CD14-positive monocyte (primary cell): Measurements from ENCODE around the gene PACC1. TPM values are rescaled to one million over a fixed set of nuclear protein-coding genes. Genes with fewer than 3 reads are reported as not detected.

Source experiments
- DNase-seq, 3 donors: peaks; one replicate each; pipeline ENCODE4 v3.0.0-alpha.2; 2011 to 2022
- H2AFZ ChIP-seq: 2 replicates; pipeline ENCODE4 v1.6.0; 2012; ENCODE audit warnings: mild to moderate bottlenecking, low read depth, low read length, inconsistent platforms; ENCODE audit not compliant: insufficient read depth, poor library complexity, severe bottlenecking
- H3K27ac ChIP-seq, 2 donors: 1 replicate in 1 of 2; 2 replicates in 1 of 2; pipeline ENCODE4 v1.5.1; 2012 to 2013; ENCODE audit warnings: low read length in 2 of 2, control low read depth in 1 of 2, inconsistent platforms in 1 of 2, low read depth in 1 of 2, mild to moderate bottlenecking in 1 of 2
- H3K27me3 ChIP-seq, 2 donors: one replicate each; pipeline versions ENCODE4 v1.6.0 to v1.6.1; 2011 to 2013; ENCODE audit warnings: low read length in 2 of 2; ENCODE audit not compliant: control insufficient read depth in 2 of 2, insufficient read depth in 2 of 2
- H3K36me3 ChIP-seq, 2 donors: replicated peaks in 1 of 2; 1 replicate in 1 of 2; 2 replicates in 1 of 2; pipeline versions ENCODE4 v1.5.1 to v1.6.1; 2012 to 2013; ENCODE audit warnings: low read length in 2 of 2, control low read depth in 1 of 2, inconsistent platforms in 1 of 2, mild to moderate bottlenecking in 1 of 2; ENCODE audit not compliant: insufficient read depth in 2 of 2, control insufficient read depth in 1 of 2
- H3K4me1 ChIP-seq, 2 donors: 1 replicate in 1 of 2; 2 replicates in 1 of 2; pipeline versions ENCODE4 v1.5.1 to v1.6.1; 2012 to 2013; ENCODE audit warnings: low read length in 2 of 2, control low read depth in 1 of 2, inconsistent platforms in 1 of 2, mild to moderate bottlenecking in 1 of 2, moderate library complexity in 1 of 2; ENCODE audit not compliant: insufficient read depth in 2 of 2, control insufficient read depth in 1 of 2
- H3K4me2 ChIP-seq: replicated peaks from 2 replicates; pipeline ENCODE3; 2012; ENCODE audit warnings: low read length, moderate library complexity, mild to moderate bottlenecking; ENCODE audit not compliant: poor library complexity, severe bottlenecking; ENCODE audit errors: extremely low read depth
- H3K4me3 ChIP-seq, 3 experiments: fragments of 200-600 bp in 1 of 3; sonication (generic) in 1 of 3; replicated peaks in 1 of 3; 1 replicate in 2 of 3; 2 replicates in 1 of 3; pipeline ENCODE4 v1.5.1; 2011 to 2013; ENCODE audit warnings: low read length in 3 of 3, mild to moderate bottlenecking in 3 of 3, control low read depth in 2 of 3, low read depth in 2 of 3, inconsistent platforms in 1 of 3, moderate library complexity in 1 of 3
- H3K79me2 ChIP-seq: 2 replicates; pipeline ENCODE4 v1.6.0; 2012; ENCODE audit warnings: mild to moderate bottlenecking, control low read depth, inconsistent platforms, low read length, moderate library complexity; ENCODE audit not compliant: insufficient read depth
- H3K9ac ChIP-seq: 2 replicates; pipeline ENCODE4 v1.6.0; 2017; ENCODE audit warnings: low read length, mild to moderate bottlenecking; ENCODE audit not compliant: insufficient read depth, poor library complexity, severe bottlenecking
- H3K9me3 ChIP-seq, 2 donors: replicated peaks in 1 of 2; 1 replicate in 1 of 2; 2 replicates in 1 of 2; pipeline versions ENCODE4 v1.5.1 to v1.6.1; 2012 to 2013; ENCODE audit warnings: low read length in 2 of 2, control low read depth in 1 of 2; ENCODE audit not compliant: control insufficient read depth in 1 of 2, insufficient read depth in 1 of 2
- H4K20me1 ChIP-seq: 2 replicates; pipeline ENCODE4 v1.6.0; 2012; ENCODE audit warnings: mild to moderate bottlenecking, low read length, control low read depth, moderate library complexity; ENCODE audit not compliant: insufficient read depth
- H3K27ac Mint-ChIP-seq, 7 donors: one replicate each; pipeline ENCODE4 v1.8.0; 2020; ENCODE audit warnings: mild to moderate bottlenecking in 7 of 7, mixed read lengths in 7 of 7, moderate library complexity in 6 of 7, inconsistent platforms in 2 of 7
- H3K27me3 Mint-ChIP-seq, 3 donors: one replicate each; pipeline ENCODE4 v1.8.0; 2021 to 2022; ENCODE audit warnings: low read depth in 3 of 3, mild to moderate bottlenecking in 3 of 3, mixed read lengths in 3 of 3, moderate library complexity in 3 of 3, inconsistent platforms in 1 of 3
- H3K36me3 Mint-ChIP-seq, 2 donors: one replicate each; pipeline ENCODE4 v1.8.0; 2020; ENCODE audit warnings: mixed read lengths in 2 of 2, inconsistent platforms in 1 of 2, mild to moderate bottlenecking in 1 of 2
- H3K4me1 Mint-ChIP-seq: one replicate; pipeline ENCODE4 v1.8.0; 2020; ENCODE audit warnings: mild to moderate bottlenecking, mixed read lengths
- H3K4me3 Mint-ChIP-seq, 2 donors: one replicate each; pipeline ENCODE4 v1.8.0; 2020; ENCODE audit warnings: mild to moderate bottlenecking in 2 of 2, mixed read lengths in 2 of 2, moderate library complexity in 1 of 2
- H3K9me3 Mint-ChIP-seq, 7 donors: one replicate each; pipeline ENCODE4 v1.8.0; 2020 to 2022; ENCODE audit warnings: mixed read lengths in 7 of 7, mild to moderate bottlenecking in 6 of 7, moderate library complexity in 6 of 7, inconsistent platforms in 2 of 7
- CTCF ChIP-seq: fragments of 200-600 bp; IDR thresholded peaks from one replicate; pipeline ENCODE4 v1.8.0; 2022; ENCODE audit warnings: antibody characterized with exemption, mild to moderate bottlenecking
- WGBS: methylation state at CpG from one replicate; pipeline ENCODE4 v1.1.5; 2013; ENCODE audit warnings: missing lambda C conversion rate; ENCODE audit not compliant: insufficient coverage; 5-methylcytosine and 5-hydroxymethylcytosine counted together
- intact Hi-C, 2 donors: fragments of 100-400 bp; cut with micrococcal nuclease; formaldehyde crosslinking; loops; one replicate each; pipeline versions ENCODE4 v1.15.0 to v1.15.1; 2023
- polyA plus RNA-seq, 3 donors: library from polyadenylated mRNA; depleted of rRNA in 1 of 3; unstranded in 2 of 3; stranded (reverse) in 1 of 3; fragments of 300-500 nt in 2 of 3; fragments of >200 nt in 1 of 3; fragmentation: Illumina TruSeq in 2 of 3; gene quantifications; 1 replicate in 2 of 3; 2 replicates in 1 of 3; pipeline ENCODE4 v1.2.3, GENCODE V29; 2012 to 2021

The PACC1 gene
- polyA plus RNA-seq, 3 donors, result 14.0 to 16.6 (median 14.7) TPM

DNA sequence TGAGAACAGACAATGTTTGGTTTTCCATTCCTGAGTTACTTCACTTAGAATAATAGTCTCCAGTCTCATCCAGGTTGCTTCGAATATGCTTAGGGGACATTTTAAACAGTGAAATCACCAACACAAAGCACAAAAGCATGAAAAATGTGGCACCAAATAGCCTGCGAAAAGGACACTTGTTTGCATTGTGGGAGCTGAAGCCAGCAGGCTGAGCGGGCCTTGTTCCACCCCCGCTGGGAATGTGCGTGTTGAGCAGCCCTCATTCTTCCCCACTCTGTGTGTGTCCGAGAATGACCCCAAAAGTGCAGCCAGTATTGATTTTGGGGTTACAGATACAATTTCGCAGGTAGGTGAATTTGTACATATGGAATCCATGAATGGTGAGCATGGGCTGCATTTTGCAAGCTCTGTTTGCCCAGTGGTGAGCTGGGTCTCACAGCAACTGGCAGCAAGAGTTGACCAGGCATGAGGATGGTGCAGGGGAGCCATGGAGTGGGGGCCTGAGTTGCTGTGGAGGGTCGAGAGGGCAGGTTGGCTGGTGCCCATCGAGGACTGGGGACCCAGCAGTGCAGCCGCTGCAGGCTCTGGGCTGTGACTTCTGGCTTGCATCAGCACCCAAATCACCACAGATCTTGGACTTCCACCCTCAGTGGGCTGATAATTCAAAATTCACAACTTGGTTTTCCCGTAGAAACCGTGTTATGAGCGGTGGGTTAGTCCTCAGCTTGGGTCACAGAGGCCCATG lies 47.4 kb upstream of the PACC1 start:
- peaks cover 10% of the 10 kb centered on the region for H3K4me1 Mint-ChIP-seq
- no peak overlapping the region for H3K4me3 ChIP-seq
- H3K27ac Mint-ChIP-seq, result no peak overlapping the region
- 98% methylated on average over 6 of the region's 13 CpGs for WGBS
- H3K4me3 Mint-ChIP-seq, result no peak overlapping the region
- H3K79me2 ChIP-seq, result no peaks in the 10 kb centered on the region
- peaks cover 1 to 2% (median 2%) of the 10 kb centered on the region in 3 donors for H3K27me3 Mint-ChIP-seq
- no peak overlapping the region for H2AFZ ChIP-seq
- no peak overlapping the region for H3K9ac ChIP-seq
- intact Hi-C loops, result no loop called here
- H3K27ac ChIP-seq, result no peak overlapping the region
- H3K4me1 ChIP-seq, result no peaks in the 10 kb centered on the region
- H3K9me3 ChIP-seq, result no peaks in the 10 kb centered on the region
- no peak for DNase-seq
- H4K20me1 ChIP-seq, result no peaks in the 10 kb centered on the region
- H3K27me3 ChIP-seq, result no peaks in the 10 kb centered on the region
- H3K36me3 Mint-ChIP-seq, result no peaks in the 10 kb centered on the region
- TF ChIP-seq CTCF, result no peak
- H3K36me3 ChIP-seq, result no peaks in the 10 kb centered on the region
- no peak overlapping the region for H3K4me2 ChIP-seq
- peaks cover 0 to 7% (median 0%) of the 10 kb centered on the region in 7 donors for H3K9me3 Mint-ChIP-seq

DNA sequence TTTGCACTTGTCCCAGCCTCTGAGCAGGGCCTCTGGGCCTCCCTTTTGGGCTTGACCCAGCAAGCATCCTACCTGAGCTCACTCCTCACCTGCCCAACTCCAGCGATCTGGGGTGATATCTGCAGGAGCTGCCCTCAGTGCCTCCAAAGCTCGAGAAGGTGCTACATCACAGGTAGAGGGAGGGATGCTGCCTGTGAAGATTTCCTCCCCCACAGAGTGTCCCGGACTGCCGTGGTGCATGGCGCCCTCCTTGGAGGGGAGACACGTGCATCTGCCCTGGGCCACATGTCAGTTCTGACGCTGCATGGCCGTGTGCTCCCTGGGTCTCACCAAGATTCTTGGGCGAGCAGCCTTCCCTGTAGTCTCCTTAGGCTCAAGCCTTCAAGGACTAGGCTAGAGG lies 45.7 kb upstream of the PACC1 start:
- Histone ChIP-seq H3K27ac (no peak overlapping the region), H3K9me3 (no peaks in the 10 kb centered on the region), H3K27me3 (no peaks in the 10 kb centered on the region), H3K79me2 (no peaks in the 10 kb centered on the region), H2AFZ (no peak overlapping the region), H3K9ac (no peak overlapping the region), H3K4me3 (no peak overlapping the region), H3K4me2 (no peak overlapping the region), H4K20me1 (no peaks in the 10 kb centered on the region), H3K4me1 (no peaks in the 10 kb centered on the region), H3K36me3 (no peaks in the 10 kb centered on the region)
- H3K27ac Mint-ChIP-seq, result no peak overlapping the region
- H3K4me3 Mint-ChIP-seq, result no peak overlapping the region
- H3K27me3 Mint-ChIP-seq, result peaks cover 0 to 4% (median 0%) of the 10 kb centered on the region in 3 donors
- no peaks in the 10 kb centered on the region for H3K36me3 Mint-ChIP-seq
- H3K9me3 Mint-ChIP-seq, result peaks cover 0 to 7% (median 0%) of the 10 kb centered on the region in 7 donors
- peaks cover 10% of the 10 kb centered on the region for H3K4me1 Mint-ChIP-seq
- 81% methylated on average over 7 of the region's 9 CpGs for WGBS
- no peak for TF ChIP-seq CTCF
- DNase-seq, result no peak
- intact Hi-C loops, result no loop called here
